Measurements from ENCODE around the gene MED22. TPM values are rescaled to one million over a fixed set of nuclear protein-coding genes. Genes with fewer than 3 reads are reported as not detected.
"Not testable (repeated sequence)": the region's sequence is repeated elsewhere in the genome, so short reads cannot be mapped to it uniquely, and the experiment has no call there.

MED22 gene
- total RNA-seq, 1 donor from 2014 or later = 21.9 TPM

DNA sequence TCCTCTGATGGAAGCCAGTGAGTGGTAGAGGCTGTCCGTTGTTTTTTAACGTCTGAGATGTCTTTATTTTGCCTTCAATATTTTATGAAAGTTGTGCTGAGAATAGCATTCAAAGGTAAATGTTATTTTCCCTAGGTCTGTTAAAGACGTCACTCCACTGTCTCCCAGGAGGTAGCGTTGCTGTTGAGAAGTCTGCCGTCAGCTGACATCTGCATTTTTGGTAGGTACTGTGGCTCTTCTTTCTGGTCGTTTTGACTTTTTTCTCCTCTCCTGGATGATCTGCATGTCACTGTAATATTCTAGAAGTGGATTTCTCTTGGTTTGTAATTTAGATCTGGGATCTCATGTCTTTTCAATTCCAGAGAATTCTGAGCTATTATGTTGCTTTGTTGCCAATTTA lies 38.3 kb downstream of the MED22 start:
- no peak for DNase-seq (ENCODE audit: extremely low read depth, low read depth, low spot score)

- DNase-seq (ENCODE audit: extremely low read depth, low read depth, low spot score) = no peak
Measured at GRCh38 chr9:133307301-133307700, 40.6 kb downstream of the MED22 start.

DNA sequence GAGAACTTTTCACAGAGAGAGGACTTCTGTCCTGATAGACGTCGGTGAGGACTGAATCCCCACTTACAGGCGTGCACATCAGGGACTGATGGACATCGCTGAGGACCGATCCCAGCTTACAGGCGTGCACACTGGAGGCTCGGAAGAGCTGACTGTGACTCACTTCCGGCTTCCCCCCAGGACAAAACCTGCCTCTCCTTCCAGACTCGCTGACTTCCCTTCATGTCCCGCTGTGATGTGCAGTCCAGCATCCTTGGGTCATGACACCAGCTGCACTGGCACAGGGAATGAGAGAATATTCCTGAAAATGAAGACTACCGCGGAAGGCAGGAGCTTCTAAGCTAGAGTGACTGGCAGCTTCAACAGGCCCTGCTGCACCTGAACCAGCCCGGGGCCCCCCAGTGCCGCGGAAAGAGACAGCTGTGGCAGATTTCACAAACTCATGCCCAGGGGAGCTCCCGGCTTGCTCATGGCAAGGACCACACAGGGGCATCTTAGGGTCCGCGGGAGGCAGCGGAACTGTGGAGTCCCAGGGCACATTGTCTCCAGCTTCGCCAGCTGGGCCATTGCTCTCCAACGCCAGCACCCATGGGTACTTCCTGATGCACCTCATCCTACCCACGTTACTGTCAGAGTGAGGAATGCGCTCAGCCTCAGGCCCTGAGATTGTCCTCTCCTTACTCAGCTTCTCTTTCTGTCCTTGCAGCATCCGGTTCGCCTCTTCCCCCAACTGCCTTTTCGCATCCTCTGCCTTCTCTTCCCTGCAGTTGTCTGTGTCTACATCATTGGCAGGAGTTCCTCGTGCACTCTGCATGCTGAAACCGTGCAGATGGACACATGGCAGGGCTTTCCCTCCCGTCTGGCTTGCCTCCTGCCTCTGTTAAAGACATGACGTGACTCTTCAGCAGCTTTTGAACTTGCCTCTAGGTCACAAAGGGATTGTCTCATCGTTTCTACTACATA lies 41.4 kb downstream of the MED22 start:
- no peak for DNase-seq (ENCODE audit: extremely low read depth, low read depth, low spot score)

GRCh38 chr9:133305731-133306130 lies 42.2 kb downstream of the MED22 start:
- no peak for DNase-seq (ENCODE audit: extremely low read depth, low read depth, low spot score)

GRCh38 chr9:133304477-133305377 lies 43.2 kb downstream of the MED22 start:
- no peak for DNase-seq (ENCODE audit: extremely low read depth, low read depth, low spot score)

DNA sequence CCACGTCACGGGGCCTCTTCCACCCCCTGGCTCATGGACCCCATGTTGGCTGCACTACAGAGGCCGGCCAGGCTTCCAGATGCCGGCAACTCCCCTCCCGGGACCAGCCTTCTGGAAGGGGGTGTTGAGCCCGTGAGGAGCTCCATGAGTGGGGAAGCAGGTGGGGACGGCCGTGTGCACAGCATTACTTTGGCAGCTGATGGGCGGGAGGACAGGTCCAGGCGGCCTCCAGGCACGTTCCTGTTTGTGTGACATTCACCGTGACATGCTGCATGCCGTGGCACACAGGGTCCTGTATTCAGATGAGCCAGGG lies 43.8 kb downstream of the MED22 start:
- no peak for DNase-seq (ENCODE audit: extremely low read depth, low read depth, low spot score)

DNA sequence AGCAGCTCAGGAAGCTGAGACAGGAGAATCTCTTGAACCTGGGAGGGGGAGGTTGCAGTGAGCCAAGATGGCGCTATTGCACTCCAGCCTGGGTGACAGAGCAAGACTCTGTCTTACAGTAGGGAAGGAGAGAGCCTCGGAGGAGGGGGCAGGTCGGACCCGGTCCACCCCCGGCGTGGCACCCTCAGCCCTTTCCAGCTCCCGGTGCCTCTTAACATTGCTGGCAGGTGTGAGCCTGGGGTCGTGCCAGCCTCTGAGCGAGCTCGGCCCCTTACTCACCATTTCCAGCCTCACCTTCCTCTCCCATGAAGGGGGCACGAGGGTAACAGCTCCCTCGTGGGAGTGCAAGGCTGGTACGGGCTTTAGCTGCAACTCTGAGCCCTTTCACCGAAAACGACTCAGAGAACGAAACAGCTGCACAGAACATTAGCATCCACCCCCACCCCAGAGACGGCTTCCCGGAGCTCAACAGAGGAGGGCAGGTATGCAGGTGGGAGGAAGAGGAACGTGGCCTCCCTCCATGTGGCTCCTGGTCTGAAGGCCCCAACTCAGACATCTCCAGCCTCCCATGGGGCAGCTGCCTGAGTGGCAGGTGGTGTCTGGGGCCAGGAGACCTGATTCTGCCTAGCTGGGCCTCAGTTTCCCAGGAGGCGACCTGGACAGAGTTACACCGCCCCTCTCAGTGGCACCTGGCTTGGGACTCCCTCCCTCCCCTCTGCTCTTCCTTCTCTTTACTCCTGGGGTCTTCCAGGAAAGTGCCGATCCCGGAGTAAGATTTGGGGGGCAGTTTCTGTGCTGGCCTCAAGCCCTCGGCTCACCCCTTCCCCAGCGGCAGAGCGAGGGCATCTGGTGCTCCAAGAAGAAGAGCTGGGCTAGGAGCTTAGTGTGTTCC lies 44.4 kb downstream of the MED22 start:
- no peak for DNase-seq (ENCODE audit: extremely low read depth, low read depth, low spot score)

DNA sequence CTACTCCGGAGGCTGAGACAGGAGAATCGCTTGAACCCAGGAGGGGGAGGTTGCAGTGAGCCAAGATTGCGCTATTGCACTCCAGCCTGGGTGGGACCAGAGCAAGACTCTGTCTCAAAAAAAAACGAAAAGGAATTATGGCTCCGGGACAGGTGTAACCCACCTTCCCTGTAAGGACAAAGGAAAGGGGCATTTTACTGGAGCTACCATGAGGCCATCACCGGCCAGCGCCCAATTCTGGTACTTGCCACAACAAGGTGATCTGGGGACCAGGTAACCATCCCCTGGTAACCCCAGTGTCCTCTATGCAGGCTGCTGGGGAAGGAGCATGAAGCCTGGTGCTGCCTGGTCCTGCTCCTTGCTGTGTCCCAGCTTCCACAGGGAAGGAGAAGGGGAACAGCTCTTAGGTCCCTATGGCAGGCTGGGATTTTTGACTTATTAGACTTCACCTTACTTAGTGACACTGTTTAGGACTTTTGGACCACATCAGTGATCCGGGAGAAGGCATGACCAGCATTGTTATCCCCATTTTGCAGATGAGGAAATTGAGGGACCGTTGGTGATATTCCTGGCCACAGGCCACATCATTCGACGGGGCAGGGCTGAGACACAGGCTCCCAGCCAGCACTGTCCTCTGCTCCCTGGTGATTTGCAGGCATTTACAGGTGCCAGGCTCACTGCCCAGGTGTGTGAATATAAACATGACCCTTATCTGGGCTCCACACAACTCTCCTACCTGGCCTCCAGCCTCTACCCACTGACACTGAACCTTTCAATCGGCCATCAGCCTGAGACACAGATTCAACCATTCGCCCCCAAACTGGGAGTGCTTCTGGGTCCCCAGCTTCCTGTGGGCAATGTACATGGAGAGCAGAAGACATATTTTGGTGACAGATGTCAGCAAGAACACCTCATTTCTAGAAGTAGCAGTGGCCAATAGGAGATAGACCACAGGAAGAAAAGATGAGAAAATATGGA lies 46.4 kb downstream of the MED22 start:
- no peak for DNase-seq (ENCODE audit: extremely low read depth, low read depth, low spot score)

DNA sequence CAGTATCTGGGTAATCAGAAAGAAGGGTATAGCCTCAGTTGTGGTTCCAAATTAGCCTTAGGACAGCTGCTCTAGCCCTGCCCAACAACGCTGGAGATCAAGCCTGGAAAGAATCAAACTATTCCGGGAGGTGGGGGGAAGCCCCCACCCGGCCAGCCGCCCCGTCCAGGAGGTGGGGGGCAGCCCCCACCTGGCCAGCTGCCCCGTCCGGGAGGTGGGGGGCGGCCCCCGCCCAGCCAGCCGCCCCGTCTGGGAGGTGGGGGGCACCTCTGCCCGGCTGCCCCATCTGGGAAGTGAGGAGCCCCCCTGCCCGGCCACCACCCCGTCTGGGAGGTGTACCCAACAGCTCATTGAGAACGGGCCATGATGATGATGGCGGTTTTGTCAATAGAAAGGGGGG lies 47.9 kb downstream of the MED22 start:
- not testable (repeated sequence) for DNase-seq (ENCODE audit: extremely low read depth, low read depth, low spot score)

DNA sequence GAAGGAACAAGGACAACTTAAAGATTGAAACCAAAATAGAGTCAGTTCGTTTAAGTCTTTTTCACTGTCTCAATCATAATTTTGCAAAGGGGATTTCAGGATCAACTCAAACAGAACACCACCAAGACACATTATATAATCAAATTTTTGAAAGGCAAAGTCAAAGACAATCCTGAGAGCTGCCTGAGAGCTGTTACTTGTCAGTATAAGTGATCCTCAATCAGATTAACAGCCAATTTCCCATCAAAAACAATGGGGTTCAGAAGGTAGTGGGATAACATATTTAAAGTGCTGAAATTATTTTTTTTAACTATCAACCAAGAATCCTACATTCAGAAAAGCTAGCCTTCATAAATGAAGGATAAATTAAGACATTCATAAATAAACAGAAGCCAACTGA lies 53.7 kb downstream of the MED22 start:
- DNase-seq (ENCODE audit: extremely low read depth, low read depth, low spot score) = no peak

DNA sequence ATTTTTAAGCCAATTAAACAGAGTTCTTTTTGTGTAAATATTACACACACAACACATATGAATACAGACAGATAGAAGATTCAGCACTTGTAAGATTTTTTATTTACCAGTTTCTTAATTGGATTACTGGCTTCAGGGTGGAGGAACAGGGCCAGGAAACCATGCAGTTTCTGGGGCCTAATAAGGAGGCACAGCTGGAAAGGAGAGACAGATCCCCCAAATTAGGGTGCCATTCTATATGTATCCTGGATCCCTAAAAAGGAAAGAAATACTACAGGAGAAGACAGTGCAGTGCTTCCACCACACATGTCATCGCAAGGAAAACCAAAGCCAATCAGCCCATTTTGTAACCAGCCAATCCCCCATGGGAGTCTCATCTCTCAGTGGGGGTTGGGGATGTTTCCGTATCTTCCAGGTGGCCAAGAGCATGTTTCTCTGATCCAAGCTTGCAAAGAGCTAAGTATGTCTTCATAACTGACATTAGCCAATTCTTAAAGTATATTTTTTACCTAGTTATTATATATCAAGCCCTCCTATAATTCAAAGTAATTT lies 57.1 kb downstream of the MED22 start:
- DNase-seq (ENCODE audit: extremely low read depth, low read depth, low spot score) = no peak

Other genes with a start within 250 kb of the MED22 start
- gene RALGDS, start 226.9 kb downstream of the MED22 start, total RNA-seq = 65.7 and 99.4 TPM in 2 replicates
- 4.3 and 6.6 TPM in 2 replicates for gene GBGT1, start 184.2 kb downstream of the MED22 start, total RNA-seq
- not detected in 2 replicates for gene OBP2B, start 138.9 kb downstream of the MED22 start, total RNA-seq
- gene ABO, start 72.9 kb downstream of the MED22 start, total RNA-seq = under 0.01 and 0.05 TPM in 2 replicates
- gene SURF6, start 11.9 kb downstream of the MED22 start, total RNA-seq = 17.1 and 22.9 TPM in 2 replicates
- gene RPL7A, start 87 bp upstream of the MED22 start, total RNA-seq = 1,807 and 2,930 TPM in 2 replicates
- 16.6 and 27.0 TPM in 2 replicates for gene SURF1, start 8.4 kb upstream of the MED22 start, total RNA-seq
- 21.0 and 24.4 TPM in 2 replicates for gene SURF2, start 8.4 kb upstream of the MED22 start, total RNA-seq
- gene SURF4, start 27.9 kb upstream of the MED22 start, total RNA-seq = 238 and 281 TPM in 2 replicates
- 0.06 and 0.34 TPM in 2 replicates for gene STKLD1, start 28.2 kb upstream of the MED22 start, total RNA-seq
- 24.9 and 25.6 TPM in 2 replicates for gene REXO4, start 69.9 kb upstream of the MED22 start, total RNA-seq
- gene ADAMTS13, start 74.2 kb upstream of the MED22 start, total RNA-seq = 3.3 and 3.6 TPM in 2 replicates
- 8.3 and 12.3 TPM in 2 replicates for gene CACFD1, start 111.8 kb upstream of the MED22 start, total RNA-seq
- 70.5 and 73.8 TPM in 2 replicates for gene SLC2A6, start 131.0 kb upstream of the MED22 start, total RNA-seq
- gene MYMK, start 176.8 kb upstream of the MED22 start, total RNA-seq = not detected in 2 replicates
- gene ADAMTSL2, start 186.6 kb upstream of the MED22 start, total RNA-seq = 0.05 TPM in 1 of 2 replicates, not detected in the other